SKM-1 treated with dmso at 0.1 percent for 144 hours (cell line): ENCODE measurements around the gene HTR1B.

Source experiments
- DNase-seq: peaks from one replicate; lab custom pipeline; 2025; ENCODE audit not compliant: unreplicated experiment; lab: John Stamatoyannopoulos, UW

The HTR1B gene

DNA sequence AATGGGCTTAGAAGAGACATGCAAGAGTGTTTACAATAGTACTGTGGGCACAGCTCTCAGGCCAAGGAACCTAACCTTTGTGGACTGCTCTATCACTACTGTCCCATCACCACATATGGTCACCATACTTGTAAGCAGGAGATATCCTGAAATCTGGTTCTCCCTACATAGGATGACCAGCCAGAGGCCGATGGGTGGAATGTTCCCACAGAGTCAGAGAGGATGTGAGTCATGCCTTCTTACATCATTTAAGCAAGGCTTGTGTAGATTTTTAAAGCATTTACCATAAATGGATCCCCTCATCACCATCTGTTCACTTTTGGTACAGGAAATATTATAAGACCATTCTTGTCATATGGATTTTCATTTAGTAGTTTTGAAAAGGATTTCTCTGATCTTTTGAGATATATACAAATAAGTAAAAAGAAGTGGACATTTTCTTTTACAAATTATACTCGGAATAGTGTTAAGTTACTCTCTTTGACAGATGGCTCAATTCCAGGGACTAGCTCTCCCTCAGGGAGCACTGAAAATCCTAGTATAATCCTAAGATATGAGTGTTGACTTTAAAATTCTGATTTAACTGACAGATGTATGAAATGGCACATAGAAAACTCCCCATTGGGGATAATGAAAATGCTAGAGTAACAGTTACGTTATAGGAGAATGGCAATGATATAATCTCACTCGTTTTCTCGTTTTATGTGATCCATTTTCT is 6.6 kb downstream of the HTR1B start:
- no peak for DNase-seq

DNA sequence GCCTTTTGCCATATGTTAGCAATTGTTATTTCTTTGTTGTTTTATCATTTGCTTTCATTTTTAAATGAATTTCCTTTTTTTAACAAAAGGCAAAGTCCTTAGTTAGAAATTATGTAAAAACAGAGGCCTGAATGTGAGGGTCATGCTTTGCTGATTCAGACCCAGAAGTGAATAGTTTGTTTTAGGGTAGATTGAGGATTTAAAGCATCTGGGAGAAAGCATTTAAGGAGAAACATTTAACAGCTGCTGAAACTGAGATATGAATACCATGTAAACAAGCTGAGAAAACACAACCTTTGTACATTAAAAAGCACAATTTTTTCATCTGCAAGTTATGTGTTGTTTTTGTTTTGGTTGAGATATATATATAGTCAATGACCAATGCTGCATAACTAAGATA is 8.0 kb downstream of the HTR1B start:
- DNase-seq, result no peak

DNA sequence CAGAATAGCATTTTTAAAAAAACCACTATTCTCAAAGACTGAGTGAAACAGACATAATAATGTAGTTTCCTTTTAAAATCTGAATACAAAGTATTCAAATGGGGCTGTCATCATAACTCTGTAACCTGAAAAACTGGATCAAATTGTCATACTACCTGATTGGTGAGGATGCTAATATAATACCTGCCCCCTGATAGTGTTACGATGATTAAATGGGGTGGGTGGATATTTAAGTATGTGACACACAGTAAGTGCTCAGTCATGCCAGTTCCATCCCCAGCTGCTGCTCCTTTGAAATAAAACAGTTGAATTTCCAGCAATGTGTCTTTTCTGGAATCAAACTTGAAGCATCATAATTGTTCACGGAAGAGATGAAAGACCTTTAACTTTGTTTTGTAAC is 8.9 kb downstream of the HTR1B start:
- no peak for DNase-seq

DNA sequence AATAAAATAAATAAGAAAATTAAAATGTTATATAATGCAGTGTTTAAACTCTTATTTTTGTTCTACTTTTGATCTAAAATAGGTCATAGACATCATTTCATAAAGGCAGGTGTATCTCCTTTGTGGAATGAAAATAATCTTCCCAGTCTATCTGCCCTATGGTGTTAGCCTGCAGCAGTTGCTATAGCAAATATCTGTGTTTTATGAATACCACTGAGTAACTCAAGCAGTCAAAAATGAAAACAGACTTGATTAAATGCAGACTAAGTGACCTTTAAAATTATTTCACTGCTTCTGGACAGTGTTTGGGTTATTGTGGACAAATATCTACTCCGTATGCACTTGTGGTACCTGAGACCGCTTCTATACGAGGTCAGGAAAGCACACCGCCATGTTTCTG is 11.8 kb downstream of the HTR1B start:
- no peak for DNase-seq

DNA sequence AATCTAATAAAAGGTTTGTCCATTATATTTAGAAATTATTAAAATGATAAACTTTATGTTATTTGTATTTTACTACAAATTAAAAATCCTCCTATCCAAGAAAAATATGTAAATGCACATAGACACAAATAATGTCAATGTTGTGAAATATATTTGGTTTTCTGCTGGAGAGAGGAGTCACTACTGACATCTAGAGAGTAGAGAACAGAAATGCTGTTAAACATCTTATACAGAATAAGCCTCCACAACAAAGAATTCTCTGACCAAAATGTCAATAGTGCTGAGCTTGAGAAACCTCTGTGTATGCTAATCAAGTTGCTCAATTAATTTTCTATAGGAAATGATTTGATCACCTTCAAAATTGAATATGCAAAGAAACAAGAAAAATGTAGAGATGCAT is 12.4 kb downstream of the HTR1B start:
- DNase-seq, result no peak

DNA sequence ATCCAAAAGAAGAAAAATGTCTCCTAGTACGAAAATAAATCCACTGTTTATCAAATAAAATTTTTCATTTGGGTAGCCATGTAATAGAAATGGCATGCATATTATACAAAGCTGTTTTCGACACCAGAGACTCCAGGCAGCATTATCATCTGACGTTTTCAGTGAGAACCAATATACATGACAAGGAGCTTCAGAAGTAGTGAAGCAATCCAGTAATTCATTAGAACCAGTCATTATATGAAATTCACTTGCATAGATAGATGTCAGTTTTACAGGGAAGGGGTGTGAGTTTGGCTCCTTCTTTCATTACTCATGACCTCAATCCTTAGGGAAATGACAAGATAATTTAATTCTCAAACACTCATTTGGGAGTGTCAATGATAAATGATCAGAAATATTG is 14.7 kb downstream of the HTR1B start:
- no peak for DNase-seq

DNA sequence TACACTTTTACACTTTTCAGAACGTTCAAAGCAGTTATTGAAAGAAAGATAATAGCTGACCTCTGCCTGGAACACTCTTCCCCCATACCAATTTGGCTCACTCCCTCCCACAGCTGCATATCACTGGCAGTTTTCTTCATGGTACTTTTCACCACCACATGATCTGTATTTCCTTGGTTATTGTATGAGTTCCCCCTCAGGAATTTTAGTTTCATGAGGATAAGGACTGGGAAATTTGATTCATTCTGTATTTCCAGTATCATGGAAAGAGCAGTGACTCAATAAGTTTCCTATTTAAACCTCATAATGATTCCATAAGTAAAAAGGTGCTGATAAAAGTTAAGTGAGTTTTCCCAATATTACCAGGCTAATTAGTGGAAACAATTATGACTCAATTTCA is 16.0 kb downstream of the HTR1B start:
- DNase-seq, result no peak

DNA sequence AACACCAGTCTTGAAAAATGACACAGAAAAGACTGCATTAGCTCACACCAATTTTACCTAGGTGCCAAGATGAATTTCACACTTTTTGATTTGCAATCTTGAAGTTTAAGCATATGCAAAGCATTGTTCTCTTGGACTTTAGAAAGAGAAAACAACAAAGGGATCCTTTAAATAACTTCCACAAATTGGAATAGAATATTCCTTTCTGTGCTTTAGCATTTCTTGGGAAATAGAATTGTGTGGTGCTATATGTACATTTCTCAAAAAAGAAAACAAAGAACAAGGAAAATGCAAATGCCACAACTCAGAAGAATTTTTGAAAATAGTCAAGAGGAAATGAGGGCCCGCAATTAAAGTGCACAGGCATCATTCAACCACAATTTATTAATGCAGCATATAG is 17.0 kb downstream of the HTR1B start:
- DNase-seq, result no peak

DNA sequence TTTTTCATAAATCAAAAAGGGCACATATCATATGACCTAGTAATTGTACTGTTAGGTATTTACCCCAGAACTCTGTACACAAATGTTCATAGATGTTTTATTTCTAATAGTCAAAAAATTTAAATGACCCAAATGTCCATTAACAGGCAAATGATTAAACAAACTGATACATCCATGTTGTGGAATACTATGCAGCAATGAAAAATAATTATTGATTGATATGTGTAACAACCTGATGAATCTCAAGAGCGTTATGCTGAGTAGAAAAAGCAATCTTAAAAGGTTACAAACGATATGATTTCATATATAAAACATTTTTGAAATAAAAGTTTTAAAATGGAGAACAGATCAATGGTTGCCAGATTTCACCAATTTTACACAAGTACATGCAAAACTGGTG is 18.1 kb downstream of the HTR1B start:
- no peak for DNase-seq

DNA sequence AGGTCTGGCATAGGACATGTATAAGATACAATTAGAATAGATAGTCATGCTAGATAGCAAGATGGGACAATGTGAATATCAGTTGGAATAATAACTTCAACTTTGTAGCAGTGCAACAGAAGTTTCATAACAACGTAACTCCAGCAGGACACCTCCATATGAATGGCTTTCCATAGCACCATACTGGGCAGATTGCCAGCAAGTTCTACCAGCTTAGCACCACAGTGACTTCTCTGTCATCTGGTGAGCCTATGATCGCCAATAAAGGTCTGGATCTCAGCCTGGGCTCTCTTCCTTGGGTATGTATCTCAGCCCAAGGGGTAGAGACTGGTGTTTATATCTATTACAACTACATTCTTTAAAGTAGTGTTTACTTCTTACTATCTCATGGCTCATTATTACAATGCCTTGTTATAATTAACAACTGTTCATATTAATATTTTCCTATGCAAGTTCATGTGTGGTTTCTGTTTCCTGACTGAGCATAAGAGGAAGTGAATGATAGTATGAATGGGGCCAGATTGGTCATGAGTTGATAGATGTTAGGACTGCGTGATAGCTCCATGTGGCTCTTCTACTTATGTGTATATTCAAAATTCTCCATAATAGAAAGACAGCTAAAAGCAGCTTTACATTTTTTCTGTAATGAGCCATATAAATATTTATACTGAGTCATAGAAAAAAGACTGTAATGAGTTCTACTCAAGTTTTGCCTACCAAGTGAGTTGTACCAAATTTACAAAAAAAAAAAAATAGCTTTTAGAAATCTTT is 22.9 kb downstream of the HTR1B start:
- DNase-seq, result no peak

DNA sequence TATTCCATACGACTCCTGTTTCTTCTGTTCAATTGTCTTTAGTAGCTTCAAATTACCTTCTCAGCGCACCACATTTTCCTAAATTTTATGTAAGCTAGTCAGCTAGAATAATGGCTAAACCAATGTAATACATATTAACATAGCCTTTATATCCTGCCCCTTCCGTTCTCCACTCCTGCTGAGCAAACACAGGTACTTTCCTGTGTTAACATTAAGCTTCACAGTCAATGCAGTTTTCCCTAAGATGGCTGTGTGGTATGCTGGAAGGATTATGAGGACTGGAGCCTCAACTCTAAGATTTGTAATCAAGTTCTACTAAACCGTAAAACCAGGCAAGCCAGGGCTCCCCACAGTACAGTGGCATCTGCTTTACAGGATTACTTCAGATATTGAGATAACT is 29.4 kb downstream of the HTR1B start:
- no peak for DNase-seq

DNA sequence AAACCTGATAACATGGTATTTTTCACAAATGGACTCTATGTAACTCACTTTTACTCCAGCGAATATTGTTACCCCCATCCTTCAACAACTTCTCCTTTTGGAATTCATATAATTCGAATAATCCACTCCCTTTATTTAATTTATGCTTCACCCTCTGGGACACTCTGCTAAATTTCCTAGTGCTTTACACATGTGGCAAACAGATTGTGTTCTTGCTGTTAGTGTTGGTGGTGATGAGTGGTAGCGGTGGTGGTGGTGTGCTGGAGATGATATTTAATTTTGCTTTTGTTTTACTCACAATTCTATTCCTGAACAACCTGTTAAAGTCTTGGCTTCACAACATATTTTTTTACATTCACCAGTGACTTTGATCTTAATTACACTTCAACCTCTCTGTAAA is 32.8 kb downstream of the HTR1B start:
- no peak for DNase-seq

DNA sequence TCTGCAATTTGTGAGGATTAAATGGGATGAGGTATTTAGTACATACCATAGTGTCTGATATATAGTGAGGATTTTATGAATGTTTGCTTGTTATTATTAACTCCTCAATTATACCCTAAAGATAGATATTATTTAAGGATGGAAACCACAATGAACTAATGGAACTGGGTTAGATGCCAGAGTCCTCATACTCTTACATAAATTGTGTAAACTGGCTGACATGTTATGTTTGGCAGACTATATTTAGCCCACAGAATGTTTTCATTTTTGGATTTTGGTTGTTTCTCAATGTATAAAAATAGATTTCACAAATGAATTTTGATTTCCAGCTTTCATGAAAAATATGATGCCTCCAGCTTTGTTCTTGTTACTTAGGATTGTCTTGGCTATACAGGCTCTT is 37.6 kb downstream of the HTR1B start:
- no peak for DNase-seq

DNA sequence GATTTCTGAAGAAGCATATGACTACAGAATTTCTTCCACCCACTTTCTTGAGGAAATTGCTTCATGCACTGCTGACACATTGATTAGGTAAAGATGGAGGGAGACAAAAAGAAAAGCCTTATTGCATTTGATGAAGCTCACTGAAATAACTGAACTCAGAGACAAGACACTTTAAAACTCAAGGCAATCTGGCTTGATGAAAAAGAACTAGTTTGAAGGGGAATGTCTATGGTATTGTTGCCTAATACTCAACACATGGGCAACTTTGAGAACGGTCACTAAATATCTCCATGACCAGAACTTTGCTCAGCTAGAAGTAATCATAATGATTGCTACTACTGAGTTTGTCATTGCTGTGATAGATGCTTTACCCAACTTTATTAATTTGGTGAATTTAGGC is 38.1 kb downstream of the HTR1B start:
- DNase-seq, result no peak

DNA sequence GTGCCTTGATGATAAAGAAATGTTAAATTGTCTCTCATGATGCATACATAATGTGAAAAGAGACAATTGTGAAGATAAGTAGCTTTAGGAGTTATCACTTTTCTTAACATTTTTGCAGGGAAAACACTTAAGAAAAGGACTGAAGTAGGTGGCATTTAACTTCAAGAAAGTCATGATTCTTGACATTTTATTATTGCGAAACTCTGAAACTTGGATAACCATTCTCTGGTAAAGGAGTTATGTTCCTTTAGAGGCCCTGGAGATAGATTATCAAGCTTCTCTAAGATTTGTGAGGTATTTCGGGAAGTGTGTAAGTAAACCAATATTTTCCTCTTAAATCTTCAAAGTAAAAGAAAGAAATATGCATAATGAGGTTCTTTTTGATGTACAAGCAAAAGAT is 38.5 kb downstream of the HTR1B start:
- no peak for DNase-seq

DNA sequence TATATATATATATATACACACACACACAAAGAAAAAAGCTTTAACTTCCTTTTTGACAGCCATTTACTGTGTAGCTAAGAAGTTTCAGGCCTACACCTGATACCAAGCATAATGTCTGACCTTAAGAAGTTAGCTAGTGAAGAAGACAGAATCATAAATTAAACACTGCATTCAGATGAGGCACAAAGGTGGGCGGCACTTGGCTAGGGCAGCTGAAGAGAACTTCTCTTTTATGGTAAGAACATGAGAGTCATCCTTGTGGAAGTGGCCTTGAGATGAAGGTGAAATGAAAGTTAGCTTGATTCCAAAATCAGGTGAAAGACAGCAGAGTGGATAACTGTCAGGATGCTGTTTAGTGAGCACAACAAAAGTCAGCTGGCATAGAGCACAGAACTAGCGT is 46.5 kb downstream of the HTR1B start:
- no peak for DNase-seq

DNA sequence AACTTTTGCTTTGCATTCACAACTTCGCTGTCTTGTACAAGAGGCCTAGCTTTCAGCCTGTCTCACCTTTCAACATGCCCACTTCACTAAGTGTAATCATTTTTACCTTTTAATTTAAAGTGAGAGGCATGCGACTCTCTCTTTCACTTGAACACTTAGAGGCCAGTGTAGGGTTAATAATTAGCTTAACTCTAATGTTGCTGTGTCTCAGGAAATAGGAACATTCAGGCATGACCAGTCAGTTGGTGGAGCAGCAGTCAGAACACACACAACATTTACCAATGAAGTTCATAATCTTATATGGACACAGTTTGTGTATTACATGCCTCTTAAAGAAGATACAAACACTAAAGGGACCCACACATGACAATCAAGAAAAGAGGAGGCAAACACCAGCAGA is 47.6 kb downstream of the HTR1B start:
- DNase-seq, result no peak
